ENCODE results near the gene MAN1B1.

The MAN1B1 gene

DNA sequence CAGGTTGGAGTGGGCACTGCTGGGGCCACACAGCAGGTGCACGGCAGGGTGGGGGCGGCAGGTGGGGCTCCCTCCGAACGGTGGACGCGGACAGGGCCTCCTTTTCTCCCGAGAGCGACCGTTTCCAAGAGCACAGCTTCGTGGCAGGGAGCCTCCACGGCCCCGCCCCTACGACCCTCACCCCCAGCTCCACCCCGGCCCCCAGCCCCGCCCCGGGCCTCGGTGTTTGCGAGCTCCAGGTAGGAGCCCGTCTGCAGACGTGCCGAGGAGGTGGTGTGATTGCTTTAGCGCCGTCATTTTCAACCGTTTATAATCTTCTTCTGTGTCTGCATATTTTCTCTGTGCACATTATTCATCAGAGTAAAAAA lies 61.0 kb downstream of the MAN1B1 start:
- TF ChIP-seq ZNF8 (CRISPR knock-in tag; IDR thresholded peaks at IDR 0.05), result no peak
- no peak for TF ChIP-seq RARB (CRISPR knock-in tag; IDR thresholded peaks at IDR 0.05)
- TF ChIP-seq, protein P1, sequence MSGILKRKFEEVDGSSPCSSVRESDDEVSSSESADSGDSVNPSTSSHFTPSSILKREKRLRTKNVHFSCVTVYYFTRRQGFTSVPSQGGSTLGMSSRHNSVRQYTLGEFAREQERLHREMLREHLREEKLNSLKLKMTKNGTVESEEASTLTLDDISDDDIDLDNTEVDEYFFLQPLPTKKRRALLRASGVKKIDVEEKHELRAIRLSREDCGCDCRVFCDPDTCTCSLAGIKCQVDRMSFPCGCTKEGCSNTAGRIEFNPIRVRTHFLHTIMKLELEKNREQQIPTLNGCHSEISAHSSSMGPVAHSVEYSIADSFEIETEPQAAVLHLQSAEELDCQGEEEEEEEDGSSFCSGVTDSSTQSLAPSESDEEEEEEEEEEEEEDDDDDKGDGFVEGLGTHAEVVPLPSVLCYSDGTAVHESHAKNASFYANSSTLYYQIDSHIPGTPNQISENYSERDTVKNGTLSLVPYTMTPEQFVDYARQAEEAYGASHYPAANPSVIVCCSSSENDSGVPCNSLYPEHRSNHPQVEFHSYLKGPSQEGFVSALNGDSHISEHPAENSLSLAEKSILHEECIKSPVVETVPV (CRISPR knock-in tag; IDR thresholded peaks at IDR 0.05), result no peak
- TF ChIP-seq OSR1 (CRISPR knock-in tag; IDR thresholded peaks at IDR 0.05), result no peak
- TF ChIP-seq ZFP30 (CRISPR knock-in tag; IDR thresholded peaks at IDR 0.05), result no peak
- no peak for ATAC-seq

DNA sequence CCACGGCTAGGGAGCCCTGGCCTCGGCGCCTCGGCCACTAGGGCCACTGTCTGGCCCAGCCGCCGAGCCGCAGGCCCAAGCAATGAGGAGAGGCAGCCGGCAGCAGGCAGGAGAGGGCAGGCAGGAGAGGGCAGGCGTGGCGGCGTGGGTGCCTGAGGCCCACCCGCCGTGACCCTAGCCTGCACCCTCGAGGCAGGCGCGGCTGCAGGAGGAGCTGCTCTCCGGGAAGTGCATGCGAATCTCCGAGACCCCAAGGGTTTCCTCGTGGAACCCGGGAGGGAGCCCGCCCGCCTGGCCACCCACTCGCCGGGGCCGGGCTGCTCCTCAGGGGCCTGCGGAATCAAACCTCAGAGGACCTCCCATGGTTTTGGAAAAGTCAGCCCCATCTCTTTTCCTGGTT lies 61.5 kb downstream of the MAN1B1 start:
- ATAC-seq, result no peak
- TF ChIP-seq, protein P2, sequence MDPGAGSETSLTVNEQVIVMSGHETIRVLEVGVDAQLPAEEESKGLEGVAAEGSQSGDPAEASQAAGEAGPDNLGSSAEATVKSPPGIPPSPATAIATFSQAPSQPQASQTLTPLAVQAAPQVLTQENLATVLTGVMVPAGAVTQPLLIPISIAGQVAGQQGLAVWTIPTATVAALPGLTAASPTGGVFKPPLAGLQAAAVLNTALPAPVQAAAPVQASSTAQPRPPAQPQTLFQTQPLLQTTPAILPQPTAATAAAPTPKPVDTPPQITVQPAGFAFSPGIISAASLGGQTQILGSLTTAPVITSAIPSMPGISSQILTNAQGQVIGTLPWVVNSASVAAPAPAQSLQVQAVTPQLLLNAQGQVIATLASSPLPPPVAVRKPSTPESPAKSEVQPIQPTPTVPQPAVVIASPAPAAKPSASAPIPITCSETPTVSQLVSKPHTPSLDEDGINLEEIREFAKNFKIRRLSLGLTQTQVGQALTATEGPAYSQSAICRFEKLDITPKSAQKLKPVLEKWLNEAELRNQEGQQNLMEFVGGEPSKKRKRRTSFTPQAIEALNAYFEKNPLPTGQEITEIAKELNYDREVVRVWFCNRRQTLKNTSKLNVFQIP (CRISPR knock-in tag; IDR thresholded peaks at IDR 0.05; ENCODE audit: borderline replicate concordance, low read depth), result no peak
- no peak for TF ChIP-seq ARNTL (CRISPR knock-in tag; IDR thresholded peaks at IDR 0.05; ENCODE audit: borderline replicate concordance, low read depth)
- TF ChIP-seq OSR1 (CRISPR knock-in tag; IDR thresholded peaks at IDR 0.05), result no peak
- no peak for TF ChIP-seq TCF4 (CRISPR knock-in tag; IDR thresholded peaks at IDR 0.05; ENCODE audit: borderline replicate concordance)
- TF ChIP-seq ESRRG (CRISPR knock-in tag; IDR thresholded peaks at IDR 0.05), result no peak
- TF ChIP-seq BACH2 (CRISPR knock-in tag; IDR thresholded peaks at IDR 0.05; ENCODE audit: borderline replicate concordance), result no peak
- TF ChIP-seq, protein P3, sequence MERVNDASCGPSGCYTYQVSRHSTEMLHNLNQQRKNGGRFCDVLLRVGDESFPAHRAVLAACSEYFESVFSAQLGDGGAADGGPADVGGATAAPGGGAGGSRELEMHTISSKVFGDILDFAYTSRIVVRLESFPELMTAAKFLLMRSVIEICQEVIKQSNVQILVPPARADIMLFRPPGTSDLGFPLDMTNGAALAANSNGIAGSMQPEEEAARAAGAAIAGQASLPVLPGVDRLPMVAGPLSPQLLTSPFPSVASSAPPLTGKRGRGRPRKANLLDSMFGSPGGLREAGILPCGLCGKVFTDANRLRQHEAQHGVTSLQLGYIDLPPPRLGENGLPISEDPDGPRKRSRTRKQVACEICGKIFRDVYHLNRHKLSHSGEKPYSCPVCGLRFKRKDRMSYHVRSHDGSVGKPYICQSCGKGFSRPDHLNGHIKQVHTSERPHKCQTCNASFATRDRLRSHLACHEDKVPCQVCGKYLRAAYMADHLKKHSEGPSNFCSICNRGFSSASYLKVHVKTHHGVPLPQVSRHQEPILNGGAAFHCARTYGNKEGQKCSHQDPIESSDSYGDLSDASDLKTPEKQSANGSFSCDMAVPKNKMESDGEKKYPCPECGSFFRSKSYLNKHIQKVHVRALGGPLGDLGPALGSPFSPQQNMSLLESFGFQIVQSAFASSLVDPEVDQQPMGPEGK (CRISPR knock-in tag; IDR thresholded peaks at IDR 0.05; ENCODE audit: borderline replicate concordance), result no peak
- TF ChIP-seq, protein P1 (CRISPR knock-in tag; IDR thresholded peaks at IDR 0.05), result no peak
- TF ChIP-seq SNAI2 (CRISPR knock-in tag; IDR thresholded peaks at IDR 0.05), result no peak
- no peak for TF ChIP-seq ZNF565 (CRISPR knock-in tag; conservative IDR thresholded peaks at IDR 0.05; ENCODE audit: low read depth)
- no peak for TF ChIP-seq GLIS3 (CRISPR knock-in tag; IDR thresholded peaks at IDR 0.05)
- TF ChIP-seq ISL1 (CRISPR knock-in tag; IDR thresholded peaks at IDR 0.05), result no peak
- no peak for TF ChIP-seq CSDC2 (CRISPR knock-in tag; IDR thresholded peaks at IDR 0.05)
- no peak for TF ChIP-seq ZNF70 (CRISPR knock-in tag; IDR thresholded peaks at IDR 0.05)
- TF ChIP-seq, protein P4, sequence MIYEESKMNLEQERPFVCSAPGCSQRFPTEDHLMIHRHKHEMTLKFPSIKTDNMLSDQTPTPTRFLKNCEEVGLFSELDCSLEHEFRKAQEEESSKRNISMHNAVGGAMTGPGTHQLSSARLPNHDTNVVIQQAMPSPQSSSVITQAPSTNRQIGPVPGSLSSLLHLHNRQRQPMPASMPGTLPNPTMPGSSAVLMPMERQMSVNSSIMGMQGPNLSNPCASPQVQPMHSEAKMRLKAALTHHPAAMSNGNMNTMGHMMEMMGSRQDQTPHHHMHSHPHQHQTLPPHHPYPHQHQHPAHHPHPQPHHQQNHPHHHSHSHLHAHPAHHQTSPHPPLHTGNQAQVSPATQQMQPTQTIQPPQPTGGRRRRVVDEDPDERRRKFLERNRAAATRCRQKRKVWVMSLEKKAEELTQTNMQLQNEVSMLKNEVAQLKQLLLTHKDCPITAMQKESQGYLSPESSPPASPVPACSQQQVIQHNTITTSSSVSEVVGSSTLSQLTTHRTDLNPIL (CRISPR knock-in tag; IDR thresholded peaks at IDR 0.05; ENCODE audit: low read depth), result no peak
- no peak for TF ChIP-seq ZFP30 (CRISPR knock-in tag; IDR thresholded peaks at IDR 0.05)
- TF ChIP-seq, protein P5, sequence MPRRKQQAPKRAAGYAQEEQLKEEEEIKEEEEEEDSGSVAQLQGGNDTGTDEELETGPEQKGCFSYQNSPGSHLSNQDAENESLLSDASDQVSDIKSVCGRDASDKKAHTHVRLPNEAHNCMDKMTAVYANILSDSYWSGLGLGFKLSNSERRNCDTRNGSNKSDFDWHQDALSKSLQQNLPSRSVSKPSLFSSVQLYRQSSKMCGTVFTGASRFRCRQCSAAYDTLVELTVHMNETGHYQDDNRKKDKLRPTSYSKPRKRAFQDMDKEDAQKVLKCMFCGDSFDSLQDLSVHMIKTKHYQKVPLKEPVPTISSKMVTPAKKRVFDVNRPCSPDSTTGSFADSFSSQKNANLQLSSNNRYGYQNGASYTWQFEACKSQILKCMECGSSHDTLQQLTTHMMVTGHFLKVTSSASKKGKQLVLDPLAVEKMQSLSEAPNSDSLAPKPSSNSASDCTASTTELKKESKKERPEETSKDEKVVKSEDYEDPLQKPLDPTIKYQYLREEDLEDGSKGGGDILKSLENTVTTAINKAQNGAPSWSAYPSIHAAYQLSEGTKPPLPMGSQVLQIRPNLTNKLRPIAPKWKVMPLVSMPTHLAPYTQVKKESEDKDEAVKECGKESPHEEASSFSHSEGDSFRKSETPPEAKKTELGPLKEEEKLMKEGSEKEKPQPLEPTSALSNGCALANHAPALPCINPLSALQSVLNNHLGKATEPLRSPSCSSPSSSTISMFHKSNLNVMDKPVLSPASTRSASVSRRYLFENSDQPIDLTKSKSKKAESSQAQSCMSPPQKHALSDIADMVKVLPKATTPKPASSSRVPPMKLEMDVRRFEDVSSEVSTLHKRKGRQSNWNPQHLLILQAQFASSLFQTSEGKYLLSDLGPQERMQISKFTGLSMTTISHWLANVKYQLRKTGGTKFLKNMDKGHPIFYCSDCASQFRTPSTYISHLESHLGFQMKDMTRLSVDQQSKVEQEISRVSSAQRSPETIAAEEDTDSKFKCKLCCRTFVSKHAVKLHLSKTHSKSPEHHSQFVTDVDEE (CRISPR knock-in tag; IDR thresholded peaks at IDR 0.05), result no peak

DNA sequence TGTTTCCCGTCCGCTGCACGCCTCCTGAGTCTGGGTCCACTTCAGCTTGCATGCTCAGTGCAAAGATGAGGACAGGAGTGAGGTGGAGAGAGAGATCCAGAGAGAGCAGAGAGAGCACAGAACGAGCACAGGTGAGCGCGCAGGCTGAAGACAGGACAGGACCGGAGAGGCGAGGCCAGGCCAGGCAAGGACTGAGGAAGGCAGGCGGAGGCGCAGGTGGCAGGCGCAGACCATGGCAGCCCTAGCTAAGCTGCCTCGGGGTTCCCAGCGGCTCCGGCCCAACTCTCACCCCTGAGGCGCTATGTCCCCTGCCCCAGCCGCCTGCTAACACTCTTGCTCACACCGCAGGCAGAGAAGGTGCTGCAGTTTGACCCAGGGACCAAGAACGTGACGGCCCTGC lies 61.9 kb downstream of the MAN1B1 start:
- ATAC-seq, result no peak
- TF ChIP-seq, protein P2 (CRISPR knock-in tag; IDR thresholded peaks at IDR 0.05; ENCODE audit: borderline replicate concordance, low read depth), result no peak
- TF ChIP-seq TOX (CRISPR knock-in tag; IDR thresholded peaks at IDR 0.05; ENCODE audit: borderline replicate concordance), result no peak
- no peak for TF ChIP-seq ISL1 (CRISPR knock-in tag; IDR thresholded peaks at IDR 0.05)
- no peak for TF ChIP-seq ESRRG (CRISPR knock-in tag; IDR thresholded peaks at IDR 0.05)
- TF ChIP-seq, protein P1 (CRISPR knock-in tag; IDR thresholded peaks at IDR 0.05), result no peak
- TF ChIP-seq ZNF8 (CRISPR knock-in tag; IDR thresholded peaks at IDR 0.05), result no peak
- TF ChIP-seq RARB (CRISPR knock-in tag; IDR thresholded peaks at IDR 0.05), result no peak
- TF ChIP-seq, protein P3 (CRISPR knock-in tag; IDR thresholded peaks at IDR 0.05; ENCODE audit: borderline replicate concordance), result no peak
- TF ChIP-seq PPARA (CRISPR knock-in tag; IDR thresholded peaks at IDR 0.05; ENCODE audit: borderline replicate concordance), result no peak
- TF ChIP-seq GLIS3 (CRISPR knock-in tag; IDR thresholded peaks at IDR 0.05), result no peak
- TF ChIP-seq ARNTL (CRISPR knock-in tag; IDR thresholded peaks at IDR 0.05; ENCODE audit: borderline replicate concordance, low read depth), result no peak
- no peak for TF ChIP-seq BACH2 (CRISPR knock-in tag; IDR thresholded peaks at IDR 0.05; ENCODE audit: borderline replicate concordance)
